Measurements from ENCODE around the gene SSH2. TPM values are rescaled to one million over a fixed set of nuclear protein-coding genes. Genes with fewer than 3 reads are reported as not detected.

SSH2 gene
- polyA plus RNA-seq, 1 of the 3 experiments (the other 2 are of a cell fraction) = 8.8 TPM

DNA sequence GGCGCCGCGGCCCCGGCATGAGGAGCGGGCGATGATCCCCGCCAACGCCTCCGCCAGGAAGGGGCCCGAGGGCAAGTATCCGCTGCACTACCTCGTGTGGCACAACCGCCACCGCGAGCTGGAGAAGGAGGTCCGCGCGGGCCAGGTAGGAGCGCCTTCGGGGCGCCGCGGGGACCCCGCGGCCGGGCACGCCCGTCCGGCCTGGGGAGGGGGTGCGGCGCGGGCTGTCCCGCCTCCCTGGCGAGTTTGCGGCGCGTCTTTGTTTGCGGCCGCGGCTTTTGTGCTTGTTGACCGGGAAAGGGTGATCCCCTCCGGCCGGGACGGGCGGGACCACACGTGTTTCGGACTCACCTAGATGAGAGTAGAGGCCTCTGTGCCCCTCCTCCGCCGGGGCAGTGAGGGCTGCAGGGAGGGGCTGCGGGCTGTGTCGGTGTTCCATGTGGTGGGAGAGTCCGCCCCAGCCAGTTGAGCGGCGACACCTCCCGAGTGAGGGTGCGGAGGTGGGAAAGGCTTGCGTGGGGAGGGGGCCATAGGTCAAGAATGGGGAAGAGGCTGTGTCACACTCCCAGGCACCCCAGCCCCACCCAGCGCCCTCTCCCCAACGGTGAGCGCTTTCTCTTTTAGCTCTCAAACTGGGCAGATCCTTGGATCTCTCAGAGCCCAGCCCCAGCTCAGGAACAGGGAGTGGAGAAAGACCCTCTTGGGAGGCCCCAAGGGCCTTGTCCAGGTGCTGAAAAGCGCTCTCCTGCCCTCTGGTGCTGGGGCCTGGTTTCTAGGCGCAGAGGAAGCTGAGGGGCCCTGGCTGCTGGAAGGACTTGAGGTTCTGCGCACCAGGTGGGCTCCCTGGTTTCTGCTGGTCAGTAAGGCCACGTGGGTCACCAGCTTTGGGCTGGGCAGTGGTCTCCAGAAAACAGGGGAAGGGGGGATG lies 336.2 kb downstream of the SSH2 start:
- Histone ChIP-seq H2AFZ (ENCODE audit: low read depth) (peak overlapping the region; percentile 65; the same call in 1 of the 2 replicates), H3K27ac (ENCODE audit: low read depth in 2 of 2, low read length in 1 of 2) (peak overlapping the region in 1 of 2 experiments; percentile 91; a peak in 2 of 4 replicates), H3K36me3 (replicated peaks in 1 of 2; ENCODE audit: control insufficient read depth in 1 of 2, insufficient read depth in 2 of 2, low read length in 1 of 2) (no peaks in the 10 kb centered on the region), H3K4me2 (peak overlapping the region; percentile 93), H3K4me3 (ENCODE audit: low read depth in 2 of 2, low read length in 1 of 2) (peak overlapping the region; percentile 65 to 89), H3F3A (replicated peaks; ENCODE audit: insufficient read depth) (peaks cover 29% of the 10 kb centered on the region), H3K27me3 (ENCODE audit: insufficient read depth) (no peaks in the 10 kb centered on the region), H3K9me2 (no peaks in the 10 kb centered on the region), H3K79me2 (ENCODE audit: insufficient read depth) (peaks cover 20% of the 10 kb centered on the region), H4K20me1 (ENCODE audit: insufficient read depth) (peaks cover 4% of the 10 kb centered on the region; the same call in 1 of the 2 replicates), H3K4me1 (ENCODE audit: control insufficient read depth in 1 of 2, insufficient read depth in 2 of 2, low read depth in 1 of 2, low read length in 1 of 2) (peaks cover 34 to 66% of the 10 kb centered on the region in 2 experiments), H3K9ac (peak overlapping the region; percentile 63; the same call in 1 of the 2 replicates), H3K9me3 (no peaks in the 10 kb centered on the region)
- ChIA-PET CTCF (interaction anchor here (0.6 to 5.0 kb wide), 16 partner anchors 12 to 641 kb away, joined by 3 to 123 read pairs (median 4); partner anchors contain the start of genes ABHD15 and TP53I13), POLR2A (interaction anchor here (1.0 kb wide), 1 partner anchor 338 kb away, joined by 5 read pairs; no protein-coding TSS in a partner anchor)
- DNase-seq = no peak
- TF ChIP-seq MXI1 (IDR thresholded peaks at IDR 0.05; ENCODE audit: low read depth, low read length) = peak; percentile 35; the same call in 1 of the 2 replicates
- no peak for TF ChIP-seq RXRA (IDR thresholded peaks at IDR 0.05; ENCODE audit: borderline replicate concordance, low read depth)
- TF ChIP-seq, protein P1, sequence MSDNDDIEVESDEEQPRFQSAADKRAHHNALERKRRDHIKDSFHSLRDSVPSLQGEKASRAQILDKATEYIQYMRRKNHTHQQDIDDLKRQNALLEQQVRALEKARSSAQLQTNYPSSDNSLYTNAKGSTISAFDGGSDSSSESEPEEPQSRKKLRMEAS (IDR thresholded peaks at IDR 0.05; ENCODE audit: low read depth) = peak; percentile 40; the same call in 1 of the 2 replicates
- TF ChIP-seq, protein P2, sequence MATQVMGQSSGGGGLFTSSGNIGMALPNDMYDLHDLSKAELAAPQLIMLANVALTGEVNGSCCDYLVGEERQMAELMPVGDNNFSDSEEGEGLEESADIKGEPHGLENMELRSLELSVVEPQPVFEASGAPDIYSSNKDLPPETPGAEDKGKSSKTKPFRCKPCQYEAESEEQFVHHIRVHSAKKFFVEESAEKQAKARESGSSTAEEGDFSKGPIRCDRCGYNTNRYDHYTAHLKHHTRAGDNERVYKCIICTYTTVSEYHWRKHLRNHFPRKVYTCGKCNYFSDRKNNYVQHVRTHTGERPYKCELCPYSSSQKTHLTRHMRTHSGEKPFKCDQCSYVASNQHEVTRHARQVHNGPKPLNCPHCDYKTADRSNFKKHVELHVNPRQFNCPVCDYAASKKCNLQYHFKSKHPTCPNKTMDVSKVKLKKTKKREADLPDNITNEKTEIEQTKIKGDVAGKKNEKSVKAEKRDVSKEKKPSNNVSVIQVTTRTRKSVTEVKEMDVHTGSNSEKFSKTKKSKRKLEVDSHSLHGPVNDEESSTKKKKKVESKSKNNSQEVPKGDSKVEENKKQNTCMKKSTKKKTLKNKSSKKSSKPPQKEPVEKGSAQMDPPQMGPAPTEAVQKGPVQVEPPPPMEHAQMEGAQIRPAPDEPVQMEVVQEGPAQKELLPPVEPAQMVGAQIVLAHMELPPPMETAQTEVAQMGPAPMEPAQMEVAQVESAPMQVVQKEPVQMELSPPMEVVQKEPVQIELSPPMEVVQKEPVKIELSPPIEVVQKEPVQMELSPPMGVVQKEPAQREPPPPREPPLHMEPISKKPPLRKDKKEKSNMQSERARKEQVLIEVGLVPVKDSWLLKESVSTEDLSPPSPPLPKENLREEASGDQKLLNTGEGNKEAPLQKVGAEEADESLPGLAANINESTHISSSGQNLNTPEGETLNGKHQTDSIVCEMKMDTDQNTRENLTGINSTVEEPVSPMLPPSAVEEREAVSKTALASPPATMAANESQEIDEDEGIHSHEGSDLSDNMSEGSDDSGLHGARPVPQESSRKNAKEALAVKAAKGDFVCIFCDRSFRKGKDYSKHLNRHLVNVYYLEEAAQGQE (IDR thresholded peaks at IDR 0.05; ENCODE audit: low read depth, low read length) = peak; percentile 99
- no peak for TF ChIP-seq GATA2 (CRISPR knock-in tag; IDR thresholded peaks at IDR 0.05)
- peak; percentile 96 for TF ChIP-seq SIN3A (IDR thresholded peaks at IDR 0.05; ENCODE audit: borderline replicate concordance, low read depth, low read length)
- TF ChIP-seq, protein P3, sequence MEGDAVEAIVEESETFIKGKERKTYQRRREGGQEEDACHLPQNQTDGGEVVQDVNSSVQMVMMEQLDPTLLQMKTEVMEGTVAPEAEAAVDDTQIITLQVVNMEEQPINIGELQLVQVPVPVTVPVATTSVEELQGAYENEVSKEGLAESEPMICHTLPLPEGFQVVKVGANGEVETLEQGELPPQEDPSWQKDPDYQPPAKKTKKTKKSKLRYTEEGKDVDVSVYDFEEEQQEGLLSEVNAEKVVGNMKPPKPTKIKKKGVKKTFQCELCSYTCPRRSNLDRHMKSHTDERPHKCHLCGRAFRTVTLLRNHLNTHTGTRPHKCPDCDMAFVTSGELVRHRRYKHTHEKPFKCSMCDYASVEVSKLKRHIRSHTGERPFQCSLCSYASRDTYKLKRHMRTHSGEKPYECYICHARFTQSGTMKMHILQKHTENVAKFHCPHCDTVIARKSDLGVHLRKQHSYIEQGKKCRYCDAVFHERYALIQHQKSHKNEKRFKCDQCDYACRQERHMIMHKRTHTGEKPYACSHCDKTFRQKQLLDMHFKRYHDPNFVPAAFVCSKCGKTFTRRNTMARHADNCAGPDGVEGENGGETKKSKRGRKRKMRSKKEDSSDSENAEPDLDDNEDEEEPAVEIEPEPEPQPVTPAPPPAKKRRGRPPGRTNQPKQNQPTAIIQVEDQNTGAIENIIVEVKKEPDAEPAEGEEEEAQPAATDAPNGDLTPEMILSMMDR (IDR thresholded peaks at IDR 0.05) = peak; percentile 36
- 3% methylated on average over 9 of the region's 64 CpGs for WGBS (ENCODE audit: low lambda C conversion rate)

Measured in SK-N-SH (cell line).